Erythroblast (primary cell): ENCODE results near the gene POFUT2.

Source experiments
- DNase-seq, 2 experiments: peaks; one replicate each; lab custom pipeline; 2025; lab: John Stamatoyannopoulos, UW
- GATA1 ChIP-seq: IDR thresholded peaks from 2 replicates; pipeline ENCODE4 v1.6.1; 2011; ENCODE audit warnings: low read depth, mild to moderate bottlenecking, control low read depth, low read length, moderate library complexity
- POLR2A ChIP-seq: IDR thresholded peaks from 2 replicates; pipeline ENCODE4 v1.6.1; 2011; ENCODE audit warnings: mild to moderate bottlenecking, low read length

The POFUT2 gene

DNA sequence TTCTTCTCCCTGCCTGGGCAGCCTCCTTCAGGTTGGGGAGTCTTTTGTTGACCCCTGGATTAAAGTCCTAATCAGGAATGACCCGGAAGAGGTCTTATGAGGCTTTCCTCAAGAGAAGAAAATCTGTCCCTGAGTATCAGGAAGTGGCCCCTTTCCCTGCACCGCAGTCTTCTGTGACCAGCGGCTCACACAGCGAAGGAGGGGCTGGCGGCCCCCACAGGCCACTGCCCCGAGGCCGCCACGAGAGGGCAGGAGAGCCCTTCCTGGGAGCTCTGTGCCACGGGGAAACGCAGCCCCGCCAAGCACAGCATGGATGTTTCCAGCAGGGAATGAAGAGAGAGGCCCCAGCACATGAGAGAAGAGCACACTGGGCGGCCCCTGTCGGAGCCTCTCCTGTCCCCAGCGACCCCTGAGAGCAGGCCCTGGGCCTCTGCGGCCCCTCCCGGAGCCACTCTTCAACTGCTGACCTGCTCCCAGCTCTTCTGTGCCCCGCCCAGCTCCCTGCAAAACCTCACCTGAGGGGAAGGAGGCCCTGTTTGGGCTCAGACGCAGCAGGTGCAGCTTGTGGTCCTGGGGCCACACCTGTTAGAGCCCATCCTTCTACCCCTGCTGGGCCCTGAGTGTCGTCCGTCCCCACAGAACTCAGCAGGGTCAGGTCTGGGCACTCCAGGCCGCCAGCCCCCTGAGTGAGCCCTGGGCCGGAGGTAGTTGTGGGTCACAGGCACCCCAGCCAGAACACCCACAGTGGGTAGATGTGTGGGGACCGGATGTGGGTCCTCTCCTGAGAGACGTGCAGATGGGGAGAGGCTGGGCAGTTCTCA, 4.9 kb upstream of the POFUT2 start:
- TF ChIP-seq GATA1 (no peak), POLR2A (no peak)
- peak; percentile 72 to 84 for DNase-seq

DNA sequence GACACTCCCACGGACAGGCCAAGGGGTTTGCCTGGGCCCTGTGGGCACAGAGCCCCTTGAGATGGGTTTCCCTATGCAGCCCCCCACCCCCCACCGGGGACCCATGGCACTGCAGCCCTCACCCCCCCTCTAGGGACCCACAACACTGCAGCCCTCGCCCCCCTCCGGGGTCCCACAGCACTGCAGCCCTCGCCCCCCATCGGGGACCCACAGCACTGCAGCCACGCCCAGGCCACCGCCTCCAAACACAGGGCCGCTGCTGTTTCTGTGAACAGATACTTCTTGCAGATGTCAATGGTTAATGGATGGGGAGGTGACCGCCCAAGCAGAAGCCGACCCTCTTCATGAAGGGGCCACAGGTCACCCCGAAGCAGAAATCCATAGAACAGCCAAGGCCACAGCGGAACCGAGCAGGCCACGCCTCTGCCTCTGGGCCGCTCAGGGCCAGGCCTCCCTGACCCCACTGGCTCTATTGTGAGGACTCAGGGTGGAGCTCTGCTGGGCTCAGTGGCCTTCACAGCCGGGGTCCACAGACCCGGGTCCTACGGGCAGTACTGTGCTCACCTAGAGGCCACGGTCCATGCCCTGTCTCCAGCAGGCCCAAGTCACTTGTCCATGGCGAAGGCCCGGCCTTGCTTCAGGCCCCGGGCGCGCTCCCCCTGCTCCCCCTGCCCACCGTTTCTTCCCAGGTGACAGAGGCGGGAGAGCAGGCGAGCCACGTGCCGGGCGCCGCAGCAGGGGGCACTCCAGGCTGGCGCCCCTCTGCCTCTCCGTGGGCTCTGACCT, 4.1 kb upstream of the POFUT2 start:
- no peak for DNase-seq

DNA sequence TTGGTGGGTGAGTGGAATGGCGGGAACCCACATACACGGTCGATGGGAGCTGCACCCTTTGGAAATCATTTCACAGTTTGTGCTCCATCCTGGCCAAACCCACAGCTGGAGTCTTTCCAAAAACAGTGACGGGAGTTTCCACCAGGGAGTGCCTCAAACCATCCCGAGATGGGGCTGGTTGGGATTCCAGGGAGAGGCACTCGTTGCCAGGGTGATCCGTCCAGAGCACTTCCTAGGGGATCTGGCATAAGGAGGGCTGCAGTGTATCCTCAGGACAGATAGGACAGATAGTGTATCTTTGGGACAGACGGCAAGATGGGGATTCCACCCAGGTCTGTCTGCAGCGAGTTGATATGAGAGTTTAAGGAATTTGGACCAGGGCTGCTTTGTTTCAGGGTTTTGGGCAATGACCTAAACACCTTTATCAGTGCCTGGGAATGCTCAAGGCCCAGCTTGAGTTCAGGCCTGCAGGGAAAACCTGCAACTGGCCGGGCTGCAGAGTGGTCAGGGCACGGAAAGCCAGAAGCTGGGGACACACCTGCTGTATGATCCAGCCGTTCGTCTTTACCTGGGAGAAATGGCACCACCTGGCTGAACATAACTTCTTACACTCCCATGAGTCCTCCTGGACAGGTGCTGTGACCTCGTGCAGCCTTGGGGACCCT, 3.4 kb upstream of the POFUT2 start:
- no peak for DNase-seq
- no peak for TF ChIP-seq POLR2A
- TF ChIP-seq GATA1, result no peak

More for the DNA sequence above, 4.1 kb upstream of the POFUT2 start:
- no peak for TF ChIP-seq GATA1

DNA sequence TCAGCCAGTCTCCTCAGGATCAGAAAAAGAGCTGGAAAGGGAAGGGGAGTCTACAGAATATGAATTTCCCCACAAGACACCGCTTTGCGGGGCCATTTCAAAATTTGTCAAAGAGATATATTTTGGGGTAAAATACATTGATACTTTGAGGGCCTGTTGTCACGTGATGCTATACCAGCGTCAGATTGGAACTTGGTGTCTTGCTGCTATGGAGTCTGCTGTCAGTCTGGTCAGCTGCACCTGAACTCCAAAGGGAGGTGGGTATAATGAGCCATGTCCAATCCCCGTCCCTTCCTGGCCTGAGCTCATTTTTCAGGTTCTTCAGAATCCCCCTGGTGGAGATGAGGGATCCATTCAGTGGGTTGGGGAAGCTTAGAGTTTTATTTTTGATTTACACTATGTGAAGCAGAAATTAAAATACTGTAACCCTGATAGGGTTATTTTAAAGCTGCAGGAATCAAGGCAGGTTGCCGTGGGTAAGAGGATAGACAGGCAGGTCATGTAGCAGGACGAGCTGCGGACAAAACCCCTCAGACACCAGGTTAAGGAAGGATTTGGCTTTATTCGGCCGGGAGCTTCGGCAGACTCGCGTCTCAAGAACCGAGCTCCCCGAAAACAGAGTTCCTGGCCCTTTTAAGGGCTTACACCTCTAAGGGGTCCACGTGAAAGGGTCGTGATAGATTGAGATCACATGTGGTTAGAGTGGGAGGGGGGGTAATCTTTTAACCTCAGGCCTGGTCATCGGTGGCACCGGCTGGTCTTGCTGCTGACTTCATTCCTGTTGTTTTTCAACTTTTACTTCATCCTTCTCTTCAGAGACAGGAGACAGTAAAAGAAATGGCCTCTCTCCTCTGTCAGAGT, 2.2 kb upstream of the POFUT2 start:
- TF ChIP-seq GATA1 (no peak), POLR2A (no peak)
- peak in 1 of 2 experiments; percentile 22 for DNase-seq

DNA sequence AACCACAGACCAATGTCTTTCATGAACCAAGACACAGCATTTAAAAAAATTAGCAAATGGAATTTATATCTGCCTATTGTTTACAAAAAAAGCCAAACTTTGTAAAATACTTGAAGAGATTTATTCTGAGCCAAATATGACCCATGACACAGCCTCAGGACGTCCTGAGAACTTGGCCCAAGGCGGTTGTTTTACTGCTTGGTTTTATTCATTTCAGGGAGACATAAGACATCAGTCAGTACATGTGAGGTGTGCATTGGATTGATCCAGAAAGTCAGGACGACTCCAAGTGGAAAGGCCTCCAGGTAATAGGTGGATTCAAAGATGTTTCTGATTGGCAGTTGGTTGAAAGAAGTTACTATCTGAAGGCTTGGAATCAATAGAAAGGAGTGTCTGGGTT, 1.4 kb upstream of the POFUT2 start:
- no peak for DNase-seq
- TF ChIP-seq GATA1 (no peak), POLR2A (no peak)

DNA sequence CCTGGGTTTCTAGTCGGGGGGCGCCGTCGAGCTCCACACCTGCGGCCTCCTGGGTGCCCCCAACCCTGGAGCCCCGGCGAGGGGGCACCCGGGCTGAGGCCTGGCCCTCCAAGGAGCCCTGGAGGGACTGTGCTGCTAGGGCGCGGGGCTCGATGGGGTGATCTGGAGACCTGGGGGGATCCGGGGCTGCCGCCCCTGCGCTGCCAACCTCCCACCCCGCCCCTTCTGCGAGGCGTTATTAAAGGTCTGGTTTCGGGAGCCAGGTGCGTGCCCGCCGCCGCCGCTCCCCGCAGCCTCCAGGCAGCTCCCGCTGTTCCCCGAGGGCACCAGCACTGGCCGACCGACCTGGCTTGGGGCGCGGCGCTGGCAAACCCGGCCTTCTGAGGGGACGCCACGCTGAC, 746 bp upstream of the POFUT2 start:
- no peak for DNase-seq

DNA sequence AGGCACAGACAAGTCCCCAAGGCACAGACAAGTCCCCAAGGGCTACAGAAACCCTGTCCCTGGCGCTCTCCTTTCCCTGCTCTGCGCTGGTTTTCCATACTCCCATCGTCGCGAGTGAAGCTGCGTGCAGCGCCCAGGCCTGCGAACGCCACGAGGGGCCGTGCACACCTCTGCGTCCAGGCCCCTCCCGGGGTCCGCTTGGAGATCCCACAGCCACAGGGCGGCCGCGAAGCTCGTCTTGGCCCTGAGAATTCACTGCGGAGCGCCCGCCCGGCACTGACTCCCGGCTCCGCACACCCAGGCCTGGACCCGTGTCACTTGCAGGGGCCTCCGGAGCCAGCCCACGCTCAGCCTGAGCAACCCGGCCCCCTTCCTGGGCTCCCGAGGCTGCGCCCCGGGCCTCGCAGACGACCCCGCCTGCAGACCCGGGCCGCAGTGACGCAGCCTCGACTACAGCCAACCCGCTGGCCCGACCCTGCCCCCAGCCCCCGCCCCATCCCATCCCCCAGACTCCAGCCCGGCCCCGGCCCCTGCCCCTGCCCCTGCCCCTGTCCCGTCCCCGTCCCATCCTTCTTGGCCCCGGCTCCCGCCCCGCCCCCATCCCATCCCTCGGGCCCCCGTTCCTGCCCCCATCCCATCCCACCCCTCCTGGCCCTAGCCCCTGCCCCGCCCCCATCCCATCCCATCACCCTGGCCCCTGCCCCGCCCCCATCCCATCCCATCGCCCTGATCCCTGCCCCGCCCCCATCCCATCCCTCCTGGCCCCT, 841 bp downstream of the POFUT2 start:
- DNase-seq, result no peak
- TF ChIP-seq POLR2A (no peak), GATA1 (no peak)

More for the DNA sequence above, 746 bp upstream of the POFUT2 start:
- TF ChIP-seq GATA1 (no peak), POLR2A (no peak)

DNA sequence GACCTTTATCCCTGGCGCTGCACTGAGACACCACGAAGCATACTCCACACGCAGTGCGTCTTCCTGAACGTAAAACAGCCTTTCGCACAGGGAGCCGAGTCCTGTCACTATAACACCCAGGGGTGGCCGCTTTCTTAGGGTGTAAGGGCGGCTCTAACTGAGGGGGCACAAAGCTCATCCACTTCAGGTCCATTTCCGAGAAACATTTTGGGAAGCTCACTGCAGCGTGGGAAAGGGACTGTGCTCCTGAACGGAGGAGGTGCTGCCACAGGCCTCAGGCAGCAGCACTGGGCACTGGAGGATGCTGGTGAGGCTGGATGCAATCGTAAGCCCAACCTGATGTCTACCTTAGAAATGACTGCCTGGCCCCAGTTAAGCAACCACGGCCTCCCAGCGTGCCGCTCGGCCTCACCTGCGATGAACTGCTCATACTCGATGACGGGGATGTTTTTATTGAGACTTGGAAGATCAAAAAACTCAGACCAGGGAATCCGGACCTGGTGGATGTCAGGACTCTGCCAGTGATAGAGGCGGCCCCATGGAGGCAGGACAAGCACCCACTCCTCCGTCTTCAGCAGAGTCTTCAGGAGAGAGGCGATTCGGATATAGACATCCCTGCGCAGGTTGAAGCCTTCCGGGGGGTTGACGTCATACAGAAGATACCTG, 2.3 kb downstream of the POFUT2 start:
- no peak for DNase-seq
- TF ChIP-seq POLR2A (no peak), GATA1 (no peak)

DNA sequence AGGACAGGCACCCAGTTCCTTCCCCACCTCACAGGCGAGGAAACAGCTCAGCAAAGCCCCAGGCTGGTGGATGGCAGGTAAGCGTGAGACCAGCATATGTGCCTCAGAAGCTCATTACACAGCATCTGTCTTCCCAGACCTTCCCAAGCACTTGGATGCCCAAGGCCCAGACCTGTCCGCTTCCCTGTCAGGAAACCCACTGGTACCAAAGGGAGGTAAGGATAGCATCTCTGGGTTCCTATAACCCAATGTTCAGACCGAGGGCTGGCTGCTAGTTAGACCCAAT, 3.3 kb downstream of the POFUT2 start:
- no peak for DNase-seq
- no peak for TF ChIP-seq POLR2A
- no peak for TF ChIP-seq GATA1

DNA sequence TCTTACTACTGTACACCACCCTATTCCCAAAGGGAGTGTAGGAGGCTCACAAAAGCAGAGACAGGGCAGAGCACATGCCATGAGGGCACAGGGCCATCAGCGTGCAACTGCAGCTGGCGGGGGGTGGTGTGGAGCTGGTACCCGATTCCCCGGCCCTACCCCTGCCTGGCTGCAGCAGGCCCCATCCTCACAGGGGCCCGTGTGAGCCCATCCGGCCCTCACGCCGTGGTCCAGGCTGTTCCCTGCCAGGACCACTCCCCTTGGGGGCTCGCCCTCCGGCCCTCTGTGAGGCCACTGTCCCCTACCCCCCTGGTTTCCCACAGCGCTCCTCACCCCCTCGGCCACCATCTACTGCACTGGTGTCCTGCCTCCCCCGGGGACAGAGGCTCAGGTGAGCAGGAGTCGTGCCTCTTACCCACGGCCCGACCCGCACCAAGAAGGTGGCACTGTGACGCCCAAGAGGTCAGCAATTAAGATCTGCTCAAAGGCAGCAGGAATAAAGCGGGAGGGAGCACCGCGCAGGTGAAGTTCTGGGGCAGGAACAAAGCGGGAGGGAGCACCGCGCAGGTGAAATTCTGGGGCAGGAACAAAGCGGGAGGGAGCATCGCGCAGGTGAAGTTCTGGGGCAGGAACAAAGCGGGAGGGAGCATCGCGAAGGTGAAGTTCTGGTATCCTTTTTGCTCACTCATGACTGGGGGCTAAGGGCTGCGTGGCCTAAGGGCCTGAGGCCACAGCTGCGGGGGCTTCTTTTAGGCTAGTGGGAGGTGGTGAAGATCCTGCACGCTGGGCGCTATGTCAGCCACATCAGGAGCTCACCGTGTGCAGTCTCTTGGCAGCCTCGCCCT, 3.9 kb downstream of the POFUT2 start:
- TF ChIP-seq GATA1, result no peak
- TF ChIP-seq POLR2A, result no peak
- DNase-seq, result no peak

DNA sequence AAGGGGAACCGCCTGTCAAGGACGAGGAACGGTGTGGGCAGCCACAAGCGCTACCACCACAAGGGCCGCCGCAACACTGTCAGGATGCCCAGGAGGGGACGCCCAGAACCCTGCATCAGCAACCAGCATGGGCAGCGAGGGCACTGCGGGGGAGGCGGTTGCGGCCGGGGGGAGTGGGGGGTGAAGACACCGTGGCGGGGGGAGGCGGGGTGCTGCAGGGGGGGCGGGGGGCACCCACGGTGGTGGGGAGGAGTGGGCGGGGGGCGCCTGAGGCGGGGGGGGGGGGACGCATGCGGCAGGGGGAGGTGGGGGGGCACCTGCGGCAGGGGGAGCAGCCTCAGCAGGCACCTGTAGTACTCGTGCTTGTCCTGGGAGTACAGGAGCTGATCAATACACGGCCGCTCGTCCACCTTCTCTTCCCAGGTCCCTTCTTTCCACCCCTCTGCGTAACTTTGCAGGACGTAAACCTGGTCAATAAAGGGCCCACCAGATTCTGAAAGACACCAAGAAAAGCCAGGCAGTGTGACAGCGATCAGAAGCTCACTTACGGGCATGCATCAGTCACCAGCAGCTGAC, 4.6 kb downstream of the POFUT2 start:
- no peak for DNase-seq
- no peak for TF ChIP-seq POLR2A
